GM23338 (cell line): ENCODE data around the gene DOP1A. TPM values are rescaled to one million over a fixed set of nuclear protein-coding genes. Genes with fewer than 3 reads are reported as not detected.

Experiments
- ATAC-seq: fragments of 200-7000 bp; cut with Tn5 transposase; 3 replicates; pipeline ENCODE4 v1.9.1; 2020
- DNase-seq: peaks from one replicate; pipeline ENCODE4 v3.0.0-alpha.2; 2015; ENCODE audit warnings: low spot score
- H2AFZ ChIP-seq: fragments of 200-600 bp; sonication (generic); 2 replicates; pipeline ENCODE4 v1.8.0; 2016; ENCODE audit warnings: antibody characterized with exemption, mild to moderate bottlenecking, moderate library complexity
- H3F3A ChIP-seq: fragments of 200-600 bp; sonication (generic); replicated peaks from 2 replicates; pipeline ENCODE4 v1.8.0; 2017; ENCODE audit warnings: antibody characterized with exemption, mixed run types, low read depth
- H3K27ac ChIP-seq: fragments of 200-600 bp; sonication (generic); 2 replicates; pipeline ENCODE4 v1.6.1; 2016; ENCODE audit warnings: low read depth
- H3K27me3 ChIP-seq: fragments of 200-600 bp; sonication (generic); 2 replicates; pipeline ENCODE4 v1.8.0; 2016; ENCODE audit warnings: mild to moderate bottlenecking, mixed run types, moderate library complexity; ENCODE audit not compliant: insufficient read depth
- H3K36me3 ChIP-seq: fragments of 200-600 bp; sonication (generic); 2 replicates; pipeline ENCODE4 v1.8.0; 2016; ENCODE audit warnings: mild to moderate bottlenecking; ENCODE audit not compliant: insufficient read depth
- H3K4me1 ChIP-seq: fragments of 200-600 bp; sonication (generic); 2 replicates; pipeline ENCODE4 v1.8.0; 2016; ENCODE audit warnings: mild to moderate bottlenecking, moderate library complexity; ENCODE audit not compliant: insufficient read depth
- H3K4me2 ChIP-seq: fragments of 200-600 bp; sonication (generic); 2 replicates; pipeline ENCODE4 v1.7.1; 2017; ENCODE audit warnings: mixed run types
- H3K4me3 ChIP-seq: fragments of 200-600 bp; sonication (generic); 2 replicates; pipeline ENCODE4 v1.6.1; 2016; ENCODE audit warnings: mixed run types
- H3K79me2 ChIP-seq: fragments of 200-600 bp; sonication (generic); replicated peaks from 2 replicates; pipeline ENCODE4 v1.8.0; 2017; ENCODE audit warnings: mild to moderate bottlenecking; ENCODE audit not compliant: insufficient read depth
- H3K9me2 ChIP-seq: fragments of 200-600 bp; sonication (generic); 2 replicates; pipeline ENCODE4 v1.8.0; 2017; ENCODE audit not compliant: insufficient read depth
- H4K20me1 ChIP-seq: fragments of 200-600 bp; sonication (generic); replicated peaks from 2 replicates; pipeline ENCODE4 v1.8.0; 2017; ENCODE audit warnings: mild to moderate bottlenecking; ENCODE audit not compliant: insufficient read depth
- H3K27ac Mint-ChIP-seq: 2 replicates; pipeline ENCODE4 v1.8.0; 2020; ENCODE audit warnings: inconsistent platforms, mild to moderate bottlenecking, moderate library complexity, mixed read lengths
- H3K27me3 Mint-ChIP-seq: 3 replicates; pipeline ENCODE4 v1.8.0; 2022; ENCODE audit warnings: low read depth, mild to moderate bottlenecking, moderate library complexity, mixed read lengths, inconsistent platforms; ENCODE audit not compliant: insufficient read depth, poor library complexity
- H3K36me3 Mint-ChIP-seq: 3 replicates; pipeline ENCODE4 v1.8.0; 2021; ENCODE audit warnings: low read depth, mild to moderate bottlenecking, inconsistent platforms, moderate library complexity, mixed read lengths
- H3K4me1 Mint-ChIP-seq: 3 replicates; pipeline ENCODE4 v1.8.0; 2020; ENCODE audit warnings: mild to moderate bottlenecking, inconsistent platforms, mixed read lengths
- H3K4me3 Mint-ChIP-seq: 3 replicates; pipeline ENCODE4 v1.8.0; 2021; ENCODE audit warnings: moderate library complexity, mild to moderate bottlenecking, inconsistent platforms, mixed read lengths
- H3K9me3 Mint-ChIP-seq: 3 replicates; pipeline ENCODE4 v1.8.0; 2020; ENCODE audit warnings: moderate library complexity, mild to moderate bottlenecking, inconsistent platforms, mixed read lengths
- CREB1 ChIP-seq: fragments of 250-450 bp; sonication (Bioruptor Pico); IDR thresholded peaks from 2 replicates; pipeline ENCODE4 v1.5.0; 2020; ENCODE audit warnings: low read depth, mild to moderate bottlenecking, moderate library complexity
- EZH2 ChIP-seq: fragments of 200-600 bp; sonication (generic); IDR thresholded peaks from one replicate; pipeline ENCODE4 v1.8.0; 2017; ENCODE audit warnings: antibody characterized with exemption, mild to moderate bottlenecking, low read depth; ENCODE audit not compliant: unreplicated experiment
- POLR2AphosphoS5 ChIP-seq: IDR thresholded peaks from 2 replicates; pipeline ENCODE4 v1.6.1; 2016; ENCODE audit warnings: antibody characterized with exemption, low read depth
- STAT1 ChIP-seq: IDR thresholded peaks from one replicate; pipeline ENCODE4 v1.6.1; 2016; ENCODE audit warnings: antibody characterized with exemption; ENCODE audit not compliant: unreplicated experiment
- ZNF114 ChIP-seq: fragments of 250-450 bp; sonication (Bioruptor Pico); IDR thresholded peaks from 2 replicates; pipeline ENCODE4 v1.5.0; 2020; ENCODE audit warnings: mild to moderate bottlenecking, moderate library complexity
- polyA plus RNA-seq: library from polyadenylated mRNA; unstranded; fragments of >200 nt; fragmentation: Nextera tagmentation; extraction: Ambion mirVana; gene quantifications from 2 replicates; pipeline ENCODE4 v1.2.1, GENCODE V29; 2016
- total RNA-seq: library from RNA; depleted of rRNA; stranded (reverse); fragments of >200 nt; shearing (Covaris generic); gene quantifications from 2 replicates; pipeline ENCODE4 v1.2.3, GENCODE V29; 2014
- TF ChIP-seq, protein P1 (sequence below): IDR thresholded peaks from 2 replicates; pipeline ENCODE4 v1.6.1; 2016; ENCODE audit warnings: antibody characterized with exemption
- TF ChIP-seq, protein P2 (sequence below): fragments of 250-450 bp; sonication (Bioruptor Pico); IDR thresholded peaks from 2 replicates; pipeline ENCODE4 v1.5.0; 2020; ENCODE audit warnings: mild to moderate bottlenecking, moderate library complexity
- TF ChIP-seq, protein P3 (sequence below), 2 experiments: fragments of 200-600 bp in 1 of 2; sonication (generic) in 1 of 2; conservative IDR thresholded peaks; 2 replicates each; pipeline versions ENCODE4 v1.5.1 to v1.6.1; 2016 to 2017; ENCODE audit warnings: antibody characterized with exemption in 2 of 2, low read depth in 2 of 2, mild to moderate bottlenecking in 2 of 2, moderate library complexity in 1 of 2

The DOP1A gene
- total and polyA plus RNA-seq, 2 experiments from 2014 or later: 3.9 to 18.6 TPM

- no peaks in the 10 kb centered on the region for H3K9me3 Mint-ChIP-seq
- Histone ChIP-seq H3K27ac (no peak overlapping the region), H3K36me3 (peaks cover 66% of the 10 kb centered on the region), H3K79me2 (no peaks in the 10 kb centered on the region), H3K4me3 (no peak overlapping the region), H3K9me2 (no peaks in the 10 kb centered on the region), H4K20me1 (no peaks in the 10 kb centered on the region), H3F3A (no peaks in the 10 kb centered on the region), H2AFZ (no peak overlapping the region), H3K4me2 (no peak overlapping the region), H3K4me1 (no peaks in the 10 kb centered on the region), H3K27me3 (no peaks in the 10 kb centered on the region)
- H3K4me1 Mint-ChIP-seq: no peaks in the 10 kb centered on the region
- DNase-seq: no peak
- H3K27me3 Mint-ChIP-seq: no peaks in the 10 kb centered on the region
- H3K4me3 Mint-ChIP-seq: no peak overlapping the region
- H3K27ac Mint-ChIP-seq: no peak overlapping the region
- no peak for ATAC-seq
- TF ChIP-seq, protein P1, sequence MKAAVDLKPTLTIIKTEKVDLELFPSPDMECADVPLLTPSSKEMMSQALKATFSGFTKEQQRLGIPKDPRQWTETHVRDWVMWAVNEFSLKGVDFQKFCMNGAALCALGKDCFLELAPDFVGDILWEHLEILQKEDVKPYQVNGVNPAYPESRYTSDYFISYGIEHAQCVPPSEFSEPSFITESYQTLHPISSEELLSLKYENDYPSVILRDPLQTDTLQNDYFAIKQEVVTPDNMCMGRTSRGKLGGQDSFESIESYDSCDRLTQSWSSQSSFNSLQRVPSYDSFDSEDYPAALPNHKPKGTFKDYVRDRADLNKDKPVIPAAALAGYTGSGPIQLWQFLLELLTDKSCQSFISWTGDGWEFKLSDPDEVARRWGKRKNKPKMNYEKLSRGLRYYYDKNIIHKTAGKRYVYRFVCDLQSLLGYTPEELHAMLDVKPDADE: no peak
- peaks cover 67% of the 10 kb centered on the region for H3K36me3 Mint-ChIP-seq
Measured at GRCh38 chr6:83169106-83169505, 101.6 kb downstream of the DOP1A start.

DNA sequence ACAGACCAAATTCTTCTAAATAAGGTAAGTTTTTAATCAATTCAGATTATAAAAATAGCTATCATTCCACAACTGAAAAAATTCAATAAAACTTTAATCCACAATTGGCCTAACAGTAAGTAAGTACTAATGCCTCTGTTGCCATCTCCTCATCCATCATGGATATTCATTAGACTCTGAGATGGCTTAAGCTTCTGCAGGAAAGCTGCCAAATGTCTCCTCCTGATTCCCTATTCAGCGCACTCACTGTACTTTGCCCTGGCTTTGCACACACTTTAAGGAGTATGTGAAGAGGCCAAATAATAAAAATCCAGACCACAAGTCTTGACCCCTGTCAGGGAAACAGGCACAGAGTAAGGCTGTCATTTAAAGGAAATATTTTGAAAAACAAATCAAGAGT, 102.0 kb downstream of the DOP1A start:
- Histone ChIP-seq H3K4me2 (no peak overlapping the region), H3F3A (no peaks in the 10 kb centered on the region), H3K27ac (0 out of 2 replicates have a peak overlapping the region, but pooled peaks have one; percentile 22), H2AFZ (no peak overlapping the region), H3K36me3 (peaks cover 66% of the 10 kb centered on the region), H3K9me2 (no peaks in the 10 kb centered on the region), H3K79me2 (no peaks in the 10 kb centered on the region), H3K4me1 (no peaks in the 10 kb centered on the region), H3K4me3 (no peak overlapping the region), H4K20me1 (no peaks in the 10 kb centered on the region), H3K27me3 (no peaks in the 10 kb centered on the region)
- TF ChIP-seq EZH2 (no peak), ZNF114 (CRISPR knock-in tag) (no peak), CREB1 (CRISPR knock-in tag) (no peak), POLR2AphosphoS5 (no peak)
- no peak for DNase-seq
- ATAC-seq: no peak
- Mint-ChIP-seq H3K4me3 (no peak overlapping the region), H3K36me3 (peaks cover 69% of the 10 kb centered on the region), H3K9me3 (no peaks in the 10 kb centered on the region), H3K27ac (no peak overlapping the region), H3K4me1 (no peaks in the 10 kb centered on the region), H3K27me3 (no peaks in the 10 kb centered on the region)

DNA sequence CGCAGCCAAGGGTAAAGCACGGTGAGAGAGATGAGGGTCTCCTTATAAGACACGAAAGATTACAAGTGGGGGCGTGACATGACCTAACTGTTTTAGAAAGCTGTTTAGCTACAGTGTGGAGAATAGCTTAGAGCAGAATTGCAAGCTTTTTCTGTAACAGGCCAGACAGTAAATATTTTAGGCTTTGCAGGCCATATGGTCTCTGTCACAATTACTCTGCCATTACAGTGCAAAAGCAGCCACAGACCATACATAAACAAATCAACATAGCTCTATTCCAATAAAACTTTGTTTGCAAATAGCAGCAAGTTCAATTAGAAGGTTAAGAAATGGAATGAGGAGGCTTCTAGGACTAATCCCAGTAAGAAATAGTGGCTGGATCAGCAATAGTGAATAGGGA, 108.8 kb downstream of the DOP1A start:
- Histone ChIP-seq H3F3A (no peaks in the 10 kb centered on the region), H4K20me1 (no peaks in the 10 kb centered on the region), H3K9me2 (no peaks in the 10 kb centered on the region), H3K4me2 (no peak overlapping the region), H3K4me3 (no peak overlapping the region), H3K27me3 (no peaks in the 10 kb centered on the region), H3K27ac (no peak overlapping the region), H3K36me3 (peaks cover 50% of the 10 kb centered on the region), H3K79me2 (no peaks in the 10 kb centered on the region), H3K4me1 (0 out of 2 replicates have a peak, but pooled peaks cover 2% of the 10 kb centered on the region), H2AFZ (no peak overlapping the region)
- peaks cover 5% of the 10 kb centered on the region; the same call in 2 of the 3 replicates for H3K4me1 Mint-ChIP-seq
- no peak overlapping the region for H3K4me3 Mint-ChIP-seq
- DNase-seq (no peak), ATAC-seq (no peak)
- H3K9me3 Mint-ChIP-seq: no peaks in the 10 kb centered on the region; the same call in 2 of the 3 replicates
- no peaks in the 10 kb centered on the region for H3K27me3 Mint-ChIP-seq
- no peak overlapping the region for H3K27ac Mint-ChIP-seq
- peaks cover 54% of the 10 kb centered on the region for H3K36me3 Mint-ChIP-seq
- TF ChIP-seq EZH2 (no peak), STAT1 (no peak), CREB1 (CRISPR knock-in tag) (no peak), POLR2AphosphoS5 (no peak)
- TF ChIP-seq, protein P2, sequence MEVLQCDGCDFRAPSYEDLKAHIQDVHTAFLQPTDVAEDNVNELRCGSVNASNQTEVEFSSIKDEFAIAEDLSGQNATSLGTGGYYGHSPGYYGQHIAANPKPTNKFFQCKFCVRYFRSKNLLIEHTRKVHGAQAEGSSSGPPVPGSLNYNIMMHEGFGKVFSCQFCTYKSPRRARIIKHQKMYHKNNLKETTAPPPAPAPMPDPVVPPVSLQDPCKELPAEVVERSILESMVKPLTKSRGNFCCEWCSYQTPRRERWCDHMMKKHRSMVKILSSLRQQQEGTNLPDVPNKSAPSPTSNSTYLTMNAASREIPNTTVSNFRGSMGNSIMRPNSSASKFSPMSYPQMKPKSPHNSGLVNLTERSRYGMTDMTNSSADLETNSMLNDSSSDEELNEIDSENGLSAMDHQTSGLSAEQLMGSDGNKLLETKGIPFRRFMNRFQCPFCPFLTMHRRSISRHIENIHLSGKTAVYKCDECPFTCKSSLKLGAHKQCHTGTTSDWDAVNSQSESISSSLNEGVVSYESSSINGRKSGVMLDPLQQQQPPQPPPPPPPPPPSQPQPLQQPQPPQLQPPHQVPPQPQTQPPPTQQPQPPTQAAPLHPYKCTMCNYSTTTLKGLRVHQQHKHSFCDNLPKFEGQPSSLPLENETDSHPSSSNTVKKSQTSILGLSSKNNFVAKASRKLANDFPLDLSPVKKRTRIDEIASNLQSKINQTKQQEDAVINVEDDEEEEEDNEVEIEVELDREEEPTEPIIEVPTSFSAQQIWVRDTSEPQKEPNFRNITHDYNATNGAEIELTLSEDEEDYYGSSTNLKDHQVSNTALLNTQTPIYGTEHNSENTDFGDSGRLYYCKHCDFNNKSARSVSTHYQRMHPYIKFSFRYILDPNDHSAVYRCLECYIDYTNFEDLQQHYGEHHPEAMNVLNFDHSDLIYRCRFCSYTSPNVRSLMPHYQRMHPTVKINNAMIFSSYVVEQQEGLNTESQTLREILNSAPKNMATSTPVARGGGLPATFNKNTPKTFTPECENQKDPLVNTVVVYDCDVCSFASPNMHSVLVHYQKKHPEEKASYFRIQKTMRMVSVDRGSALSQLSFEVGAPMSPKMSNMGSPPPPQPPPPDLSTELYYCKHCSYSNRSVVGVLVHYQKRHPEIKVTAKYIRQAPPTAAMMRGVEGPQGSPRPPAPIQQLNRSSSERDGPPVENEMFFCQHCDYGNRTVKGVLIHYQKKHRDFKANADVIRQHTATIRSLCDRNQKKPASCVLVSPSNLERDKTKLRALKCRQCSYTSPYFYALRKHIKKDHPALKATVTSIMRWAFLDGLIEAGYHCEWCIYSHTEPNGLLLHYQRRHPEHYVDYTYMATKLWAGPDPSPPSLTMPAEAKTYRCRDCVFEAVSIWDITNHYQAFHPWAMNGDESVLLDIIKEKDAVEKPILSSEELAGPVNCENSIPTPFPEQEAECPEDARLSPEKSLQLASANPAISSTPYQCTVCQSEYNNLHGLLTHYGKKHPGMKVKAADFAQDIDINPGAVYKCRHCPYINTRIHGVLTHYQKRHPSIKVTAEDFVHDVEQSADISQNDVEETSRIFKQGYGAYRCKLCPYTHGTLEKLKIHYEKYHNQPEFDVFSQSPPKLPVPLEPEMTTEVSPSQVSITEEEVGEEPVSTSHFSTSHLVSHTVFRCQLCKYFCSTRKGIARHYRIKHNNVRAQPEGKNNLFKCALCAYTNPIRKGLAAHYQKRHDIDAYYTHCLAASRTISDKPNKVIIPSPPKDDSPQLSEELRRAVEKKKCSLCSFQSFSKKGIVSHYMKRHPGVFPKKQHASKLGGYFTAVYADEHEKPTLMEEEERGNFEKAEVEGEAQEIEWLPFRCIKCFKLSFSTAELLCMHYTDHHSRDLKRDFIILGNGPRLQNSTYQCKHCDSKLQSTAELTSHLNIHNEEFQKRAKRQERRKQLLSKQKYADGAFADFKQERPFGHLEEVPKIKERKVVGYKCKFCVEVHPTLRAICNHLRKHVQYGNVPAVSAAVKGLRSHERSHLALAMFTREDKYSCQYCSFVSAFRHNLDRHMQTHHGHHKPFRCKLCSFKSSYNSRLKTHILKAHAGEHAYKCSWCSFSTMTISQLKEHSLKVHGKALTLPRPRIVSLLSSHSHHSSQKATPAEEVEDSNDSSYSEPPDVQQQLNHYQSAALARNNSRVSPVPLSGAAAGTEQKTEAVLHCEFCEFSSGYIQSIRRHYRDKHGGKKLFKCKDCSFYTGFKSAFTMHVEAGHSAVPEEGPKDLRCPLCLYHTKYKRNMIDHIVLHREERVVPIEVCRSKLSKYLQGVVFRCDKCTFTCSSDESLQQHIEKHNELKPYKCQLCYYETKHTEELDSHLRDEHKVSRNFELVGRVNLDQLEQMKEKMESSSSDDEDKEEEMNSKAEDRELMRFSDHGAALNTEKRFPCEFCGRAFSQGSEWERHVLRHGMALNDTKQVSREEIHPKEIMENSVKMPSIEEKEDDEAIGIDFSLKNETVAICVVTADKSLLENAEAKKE: no peak
- TF ChIP-seq, protein P3, sequence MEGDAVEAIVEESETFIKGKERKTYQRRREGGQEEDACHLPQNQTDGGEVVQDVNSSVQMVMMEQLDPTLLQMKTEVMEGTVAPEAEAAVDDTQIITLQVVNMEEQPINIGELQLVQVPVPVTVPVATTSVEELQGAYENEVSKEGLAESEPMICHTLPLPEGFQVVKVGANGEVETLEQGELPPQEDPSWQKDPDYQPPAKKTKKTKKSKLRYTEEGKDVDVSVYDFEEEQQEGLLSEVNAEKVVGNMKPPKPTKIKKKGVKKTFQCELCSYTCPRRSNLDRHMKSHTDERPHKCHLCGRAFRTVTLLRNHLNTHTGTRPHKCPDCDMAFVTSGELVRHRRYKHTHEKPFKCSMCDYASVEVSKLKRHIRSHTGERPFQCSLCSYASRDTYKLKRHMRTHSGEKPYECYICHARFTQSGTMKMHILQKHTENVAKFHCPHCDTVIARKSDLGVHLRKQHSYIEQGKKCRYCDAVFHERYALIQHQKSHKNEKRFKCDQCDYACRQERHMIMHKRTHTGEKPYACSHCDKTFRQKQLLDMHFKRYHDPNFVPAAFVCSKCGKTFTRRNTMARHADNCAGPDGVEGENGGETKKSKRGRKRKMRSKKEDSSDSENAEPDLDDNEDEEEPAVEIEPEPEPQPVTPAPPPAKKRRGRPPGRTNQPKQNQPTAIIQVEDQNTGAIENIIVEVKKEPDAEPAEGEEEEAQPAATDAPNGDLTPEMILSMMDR (conservative IDR thresholded peaks at IDR 0.05; ENCODE audit: low read depth in 2 of 2): no peak
